HEK293T (cell line): Measurements from ENCODE around the gene SLC25A11.

Experiments used
- FOXA1 ChIP-seq: fragments of 450-650 bp; IDR thresholded peaks from 2 replicates; pipeline ENCODE4 v1.6.1; 2016; ENCODE audit warnings: mild to moderate bottlenecking
- SP1 ChIP-seq: fragments of 450-650 bp; IDR thresholded peaks from 2 replicates; pipeline ENCODE4 v1.6.1; 2017

DNA sequence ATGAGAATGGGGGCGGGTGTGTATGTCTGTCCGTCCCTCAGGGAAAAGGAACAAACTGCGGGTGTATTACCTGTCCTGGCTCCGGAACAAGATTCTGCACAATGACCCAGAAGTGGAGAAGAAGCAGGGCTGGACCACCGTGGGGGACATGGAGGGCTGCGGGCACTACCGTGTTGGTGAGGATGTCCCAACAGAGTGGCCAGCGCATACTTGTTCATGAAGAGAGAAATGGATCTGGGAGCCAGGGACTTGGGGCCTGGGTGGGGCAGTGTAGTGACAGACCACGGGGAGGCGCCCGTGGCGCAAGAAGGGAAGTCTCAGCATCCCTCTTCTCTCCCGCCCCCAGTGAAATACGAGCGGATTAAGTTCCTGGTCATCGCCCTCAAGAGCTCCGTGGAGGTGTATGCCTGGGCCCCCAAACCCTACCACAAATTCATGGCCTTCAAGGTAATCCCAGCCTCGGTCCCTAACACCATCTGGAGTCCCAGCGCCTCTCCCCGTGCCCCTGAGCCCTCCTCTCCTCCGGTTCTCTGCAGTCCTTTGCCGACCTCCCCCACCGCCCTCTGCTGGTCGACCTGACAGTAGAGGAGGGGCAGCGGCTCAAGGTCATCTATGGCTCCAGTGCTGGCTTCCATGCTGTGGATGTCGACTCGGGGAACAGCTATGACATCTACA lies 44.1 kb downstream of the SLC25A11 start:
- TF ChIP-seq FOXA1 = no peak
- no peak for TF ChIP-seq SP1
